Tibial nerve (tissue), 3 donors: ENCODE results near the gene IFI44.

Experiments
- CTCF ChIP-seq, 5 experiments: fragments of 200-600 bp in 3 of 5; fragments of 450-650 bp in 2 of 5; sonication (generic) in 3 of 5; IDR thresholded peaks; one replicate each; pipeline ENCODE4 v1.5.1; 2016 to 2019; ENCODE audit warnings: antibody characterized with exemption in 5 of 5, mild to moderate bottlenecking in 3 of 5, moderate library complexity in 2 of 5
- POLR2A ChIP-seq, 2 donors: fragments of 450-650 bp; IDR thresholded peaks; one replicate each; pipeline ENCODE4 v1.6.1; 2017; ENCODE audit warnings: antibody characterized with exemption in 2 of 2, mild to moderate bottlenecking in 2 of 2, moderate library complexity in 2 of 2

GRCh38 chr1:78604643-78605042 lies 45.0 kb upstream of the IFI44 start:
- TF ChIP-seq POLR2A (IDR thresholded peaks at IDR 0.05) (no peak), CTCF (IDR thresholded peaks at IDR 0.05) (no peak)
